HEK293T (cell line): ENCODE data around the gene DCUN1D2.

Experiments
- BHLHE40 ChIP-seq: fragments of 450-650 bp; IDR thresholded peaks from 2 replicates; pipeline ENCODE4 v1.6.1; 2016; ENCODE audit warnings: mild to moderate bottlenecking, moderate library complexity, borderline replicate concordance
- NFRKB ChIP-seq: fragments of 450-650 bp; IDR thresholded peaks from 2 replicates; pipeline ENCODE4 v1.6.1; 2016; ENCODE audit warnings: mild to moderate bottlenecking, moderate library complexity
- SP1 ChIP-seq: fragments of 450-650 bp; IDR thresholded peaks from 2 replicates; pipeline ENCODE4 v1.6.1; 2017
- TARDBP ChIP-seq: fragments of 450-650 bp; IDR thresholded peaks from 2 replicates; pipeline ENCODE4 v1.6.1; 2016

DNA sequence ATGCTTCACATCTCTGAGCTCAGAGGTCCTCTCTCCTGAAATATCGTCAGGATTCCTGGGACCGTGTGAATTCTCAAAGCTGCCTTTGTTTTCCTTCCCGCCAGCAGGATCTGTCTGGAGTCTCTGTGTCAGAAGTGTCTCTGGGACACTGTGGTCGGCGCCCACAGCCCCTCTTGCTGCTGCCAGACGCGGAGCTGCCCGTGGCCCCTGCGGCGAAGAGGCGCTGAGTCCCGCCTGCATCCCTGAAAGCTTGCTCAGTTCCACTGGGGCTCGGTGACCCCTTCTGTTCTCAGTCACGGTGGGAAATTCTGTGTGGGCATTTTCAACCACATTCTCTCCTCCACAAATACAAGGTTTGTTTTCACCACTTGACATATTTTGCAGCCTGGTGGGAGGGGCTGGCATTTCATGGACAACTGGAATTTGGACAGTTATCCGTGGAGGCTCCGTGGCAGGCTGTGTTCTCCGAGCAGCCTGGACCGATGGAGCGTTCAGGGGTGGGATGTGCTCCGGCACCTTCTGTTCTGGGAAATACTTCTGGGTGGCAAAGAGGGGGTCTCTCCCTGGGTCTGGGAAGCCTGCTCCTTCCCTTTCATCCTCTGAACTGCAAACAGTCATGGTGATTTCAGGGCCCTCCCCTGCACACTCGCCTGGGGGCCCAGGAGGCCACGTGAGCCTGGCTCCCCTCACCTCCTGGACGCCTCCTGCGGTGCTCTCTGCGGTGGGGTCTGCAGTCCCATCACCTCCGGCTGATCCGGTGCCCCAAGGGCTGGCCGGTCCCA lies 84.0 kb downstream of the DCUN1D2 start:
- no peak for TF ChIP-seq BHLHE40
- TF ChIP-seq SP1: no peak
- no peak for TF ChIP-seq NFRKB
- TF ChIP-seq TARDBP: no peak
